CD14-positive monocyte (primary cell): ENCODE data around the gene CMTM2. TPM values are rescaled to one million over a fixed set of nuclear protein-coding genes. Genes with fewer than 3 reads are reported as not detected.
"Not testable (repeated sequence)": the region's sequence is repeated elsewhere in the genome, so short reads cannot be mapped to it uniquely, and the experiment has no call there.

ENCODE experiments used
- DNase-seq, 3 donors: peaks; one replicate each; pipeline ENCODE4 v3.0.0-alpha.2; 2011 to 2022
- H2AFZ ChIP-seq: 2 replicates; pipeline ENCODE4 v1.6.0; 2012; ENCODE audit warnings: mild to moderate bottlenecking, low read depth, low read length, inconsistent platforms; ENCODE audit not compliant: insufficient read depth, poor library complexity, severe bottlenecking
- H3K27ac ChIP-seq, 2 donors: 1 replicate in 1 of 2; 2 replicates in 1 of 2; pipeline ENCODE4 v1.5.1; 2012 to 2013; ENCODE audit warnings: low read length in 2 of 2, control low read depth in 1 of 2, inconsistent platforms in 1 of 2, low read depth in 1 of 2, mild to moderate bottlenecking in 1 of 2
- H3K27me3 ChIP-seq, 2 donors: one replicate each; pipeline versions ENCODE4 v1.6.0 to v1.6.1; 2011 to 2013; ENCODE audit warnings: low read length in 2 of 2; ENCODE audit not compliant: control insufficient read depth in 2 of 2, insufficient read depth in 2 of 2
- H3K36me3 ChIP-seq, 2 donors: replicated peaks in 1 of 2; 1 replicate in 1 of 2; 2 replicates in 1 of 2; pipeline versions ENCODE4 v1.5.1 to v1.6.1; 2012 to 2013; ENCODE audit warnings: low read length in 2 of 2, control low read depth in 1 of 2, inconsistent platforms in 1 of 2, mild to moderate bottlenecking in 1 of 2; ENCODE audit not compliant: insufficient read depth in 2 of 2, control insufficient read depth in 1 of 2
- H3K4me1 ChIP-seq, 2 donors: 1 replicate in 1 of 2; 2 replicates in 1 of 2; pipeline versions ENCODE4 v1.5.1 to v1.6.1; 2012 to 2013; ENCODE audit warnings: low read length in 2 of 2, control low read depth in 1 of 2, inconsistent platforms in 1 of 2, mild to moderate bottlenecking in 1 of 2, moderate library complexity in 1 of 2; ENCODE audit not compliant: insufficient read depth in 2 of 2, control insufficient read depth in 1 of 2
- H3K4me2 ChIP-seq: replicated peaks from 2 replicates; pipeline ENCODE3; 2012; ENCODE audit warnings: low read length, moderate library complexity, mild to moderate bottlenecking; ENCODE audit not compliant: poor library complexity, severe bottlenecking; ENCODE audit errors: extremely low read depth
- H3K4me3 ChIP-seq, 3 experiments: fragments of 200-600 bp in 1 of 3; sonication (generic) in 1 of 3; replicated peaks in 1 of 3; 1 replicate in 2 of 3; 2 replicates in 1 of 3; pipeline ENCODE4 v1.5.1; 2011 to 2013; ENCODE audit warnings: low read length in 3 of 3, mild to moderate bottlenecking in 3 of 3, control low read depth in 2 of 3, low read depth in 2 of 3, inconsistent platforms in 1 of 3, moderate library complexity in 1 of 3
- H3K79me2 ChIP-seq: 2 replicates; pipeline ENCODE4 v1.6.0; 2012; ENCODE audit warnings: mild to moderate bottlenecking, control low read depth, inconsistent platforms, low read length, moderate library complexity; ENCODE audit not compliant: insufficient read depth
- H3K9ac ChIP-seq: 2 replicates; pipeline ENCODE4 v1.6.0; 2017; ENCODE audit warnings: low read length, mild to moderate bottlenecking; ENCODE audit not compliant: insufficient read depth, poor library complexity, severe bottlenecking
- H3K9me3 ChIP-seq, 2 donors: replicated peaks in 1 of 2; 1 replicate in 1 of 2; 2 replicates in 1 of 2; pipeline versions ENCODE4 v1.5.1 to v1.6.1; 2012 to 2013; ENCODE audit warnings: low read length in 2 of 2, control low read depth in 1 of 2; ENCODE audit not compliant: control insufficient read depth in 1 of 2, insufficient read depth in 1 of 2
- H4K20me1 ChIP-seq: 2 replicates; pipeline ENCODE4 v1.6.0; 2012; ENCODE audit warnings: mild to moderate bottlenecking, low read length, control low read depth, moderate library complexity; ENCODE audit not compliant: insufficient read depth
- H3K27ac Mint-ChIP-seq, 7 donors: one replicate each; pipeline ENCODE4 v1.8.0; 2020; ENCODE audit warnings: mild to moderate bottlenecking in 7 of 7, mixed read lengths in 7 of 7, moderate library complexity in 6 of 7, inconsistent platforms in 2 of 7
- H3K27me3 Mint-ChIP-seq, 3 donors: one replicate each; pipeline ENCODE4 v1.8.0; 2021 to 2022; ENCODE audit warnings: low read depth in 3 of 3, mild to moderate bottlenecking in 3 of 3, mixed read lengths in 3 of 3, moderate library complexity in 3 of 3, inconsistent platforms in 1 of 3
- H3K36me3 Mint-ChIP-seq, 2 donors: one replicate each; pipeline ENCODE4 v1.8.0; 2020; ENCODE audit warnings: mixed read lengths in 2 of 2, inconsistent platforms in 1 of 2, mild to moderate bottlenecking in 1 of 2
- H3K4me1 Mint-ChIP-seq: one replicate; pipeline ENCODE4 v1.8.0; 2020; ENCODE audit warnings: mild to moderate bottlenecking, mixed read lengths
- H3K4me3 Mint-ChIP-seq, 2 donors: one replicate each; pipeline ENCODE4 v1.8.0; 2020; ENCODE audit warnings: mild to moderate bottlenecking in 2 of 2, mixed read lengths in 2 of 2, moderate library complexity in 1 of 2
- H3K9me3 Mint-ChIP-seq, 7 donors: one replicate each; pipeline ENCODE4 v1.8.0; 2020 to 2022; ENCODE audit warnings: mixed read lengths in 7 of 7, mild to moderate bottlenecking in 6 of 7, moderate library complexity in 6 of 7, inconsistent platforms in 2 of 7
- CTCF ChIP-seq: fragments of 200-600 bp; IDR thresholded peaks from one replicate; pipeline ENCODE4 v1.8.0; 2022; ENCODE audit warnings: antibody characterized with exemption, mild to moderate bottlenecking
- WGBS: methylation state at CpG from one replicate; pipeline ENCODE4 v1.1.5; 2013; ENCODE audit warnings: missing lambda C conversion rate; ENCODE audit not compliant: insufficient coverage; 5-methylcytosine and 5-hydroxymethylcytosine counted together
- intact Hi-C, 2 donors: fragments of 100-400 bp; cut with micrococcal nuclease; formaldehyde crosslinking; loops; one replicate each; pipeline versions ENCODE4 v1.15.0 to v1.15.1; 2023
- polyA plus RNA-seq, 3 donors: library from polyadenylated mRNA; depleted of rRNA in 1 of 3; unstranded in 2 of 3; stranded (reverse) in 1 of 3; fragments of 300-500 nt in 2 of 3; fragments of >200 nt in 1 of 3; fragmentation: Illumina TruSeq in 2 of 3; gene quantifications; 1 replicate in 2 of 3; 2 replicates in 1 of 3; pipeline ENCODE4 v1.2.3, GENCODE V29; 2012 to 2021

CMTM2 gene
- polyA plus RNA-seq, 3 donors = 11.0 to 41.6 (median 39.1) TPM

DNA sequence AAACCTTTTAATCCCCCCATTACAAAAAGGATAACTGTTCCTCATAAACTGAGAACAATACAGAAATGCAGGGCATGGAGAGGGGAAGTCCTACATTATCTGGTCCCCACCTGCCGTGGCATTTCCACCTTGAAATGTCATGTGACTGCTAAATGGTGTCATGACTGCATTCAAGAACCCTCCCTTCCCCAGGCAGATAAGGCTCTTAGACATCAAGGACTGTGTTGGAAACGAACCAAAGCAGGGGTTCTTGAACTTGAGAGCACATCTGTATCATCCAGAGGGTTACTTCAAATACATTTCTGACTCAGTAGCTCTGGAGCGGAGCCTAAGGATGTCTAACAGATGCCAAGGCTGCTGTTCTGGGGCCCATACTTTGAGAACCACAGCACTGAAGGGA, 43.6 kb downstream of the CMTM2 start:
- Histone ChIP-seq H3K9me3 (no peaks in the 10 kb centered on the region), H3K27me3 (no peaks in the 10 kb centered on the region), H4K20me1 (no peaks in the 10 kb centered on the region), H3K79me2 (no peaks in the 10 kb centered on the region), H3K36me3 (peaks cover 33 to 65% of the 10 kb centered on the region in 2 donors), H3K9ac (no peak overlapping the region), H3K4me1 (peaks cover 6% of the 10 kb centered on the region in 2 donors), H3K4me2 (no peak overlapping the region), H3K27ac (no peak overlapping the region), H3K4me3 (no peak overlapping the region), H2AFZ (no peak overlapping the region)
- peaks cover 50 to 81% of the 10 kb centered on the region in 2 donors for H3K36me3 Mint-ChIP-seq
- TF ChIP-seq CTCF = no peak
- intact Hi-C loops = no loop called here
- peaks cover 0 to 2% (median 0%) of the 10 kb centered on the region in 7 donors for H3K9me3 Mint-ChIP-seq
- DNase-seq = no peak
- H3K27ac Mint-ChIP-seq = no peak overlapping the region
- H3K27me3 Mint-ChIP-seq = peaks cover 0 to 4% (median 2%) of the 10 kb centered on the region in 3 donors
- peaks cover 10% of the 10 kb centered on the region for H3K4me1 Mint-ChIP-seq
- no peak overlapping the region for H3K4me3 Mint-ChIP-seq
- WGBS = 100% methylated on average over 2 of the region's 3 CpGs

DNA sequence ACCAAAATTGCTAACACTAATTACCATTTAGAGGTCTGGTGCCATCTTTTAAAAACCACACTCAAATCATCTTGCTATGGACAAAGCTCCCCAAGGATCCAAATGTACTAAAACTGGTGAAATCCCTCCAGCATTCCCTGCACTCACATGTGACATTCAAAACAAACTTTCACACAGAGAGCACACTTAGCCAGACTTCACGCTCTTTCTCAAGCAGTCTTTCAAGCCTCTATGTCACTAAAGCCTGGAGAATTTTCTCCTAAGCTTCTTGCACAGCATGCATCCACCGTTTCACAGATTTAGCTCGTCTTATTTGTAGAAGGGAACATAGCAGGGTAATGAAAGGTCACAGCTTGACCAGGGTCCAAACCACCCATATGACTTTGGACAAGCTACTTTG, 44.5 kb downstream of the CMTM2 start:
- no peaks in the 10 kb centered on the region for H3K27me3 ChIP-seq
- no peaks in the 10 kb centered on the region for H4K20me1 ChIP-seq
- peaks cover 44 to 75% of the 10 kb centered on the region in 2 donors for H3K36me3 Mint-ChIP-seq
- peaks cover 10% of the 10 kb centered on the region for H3K4me1 Mint-ChIP-seq
- peaks cover 33 to 56% of the 10 kb centered on the region in 2 donors for H3K36me3 ChIP-seq
- intact Hi-C loops = no loop called here
- no peak for DNase-seq
- H3K9me3 Mint-ChIP-seq = no peaks in the 10 kb centered on the region
- no peak overlapping the region for H3K9ac ChIP-seq
- no peak overlapping the region for H3K27ac Mint-ChIP-seq
- TF ChIP-seq CTCF = no peak
- H2AFZ ChIP-seq = no peak overlapping the region
- H3K79me2 ChIP-seq = no peaks in the 10 kb centered on the region
- no peak overlapping the region for H3K4me3 ChIP-seq
- H3K27ac ChIP-seq = no peak overlapping the region
- no peaks in the 10 kb centered on the region for H3K9me3 ChIP-seq
- H3K4me3 Mint-ChIP-seq = no peak overlapping the region
- H3K27me3 Mint-ChIP-seq = peaks cover 0 to 4% (median 2%) of the 10 kb centered on the region in 3 donors
- no CpG with 5 or more reads among the region's 3 CpGs for WGBS
- H3K4me2 ChIP-seq = no peak overlapping the region
- H3K4me1 ChIP-seq = peaks cover 6% of the 10 kb centered on the region in 2 donors

DNA sequence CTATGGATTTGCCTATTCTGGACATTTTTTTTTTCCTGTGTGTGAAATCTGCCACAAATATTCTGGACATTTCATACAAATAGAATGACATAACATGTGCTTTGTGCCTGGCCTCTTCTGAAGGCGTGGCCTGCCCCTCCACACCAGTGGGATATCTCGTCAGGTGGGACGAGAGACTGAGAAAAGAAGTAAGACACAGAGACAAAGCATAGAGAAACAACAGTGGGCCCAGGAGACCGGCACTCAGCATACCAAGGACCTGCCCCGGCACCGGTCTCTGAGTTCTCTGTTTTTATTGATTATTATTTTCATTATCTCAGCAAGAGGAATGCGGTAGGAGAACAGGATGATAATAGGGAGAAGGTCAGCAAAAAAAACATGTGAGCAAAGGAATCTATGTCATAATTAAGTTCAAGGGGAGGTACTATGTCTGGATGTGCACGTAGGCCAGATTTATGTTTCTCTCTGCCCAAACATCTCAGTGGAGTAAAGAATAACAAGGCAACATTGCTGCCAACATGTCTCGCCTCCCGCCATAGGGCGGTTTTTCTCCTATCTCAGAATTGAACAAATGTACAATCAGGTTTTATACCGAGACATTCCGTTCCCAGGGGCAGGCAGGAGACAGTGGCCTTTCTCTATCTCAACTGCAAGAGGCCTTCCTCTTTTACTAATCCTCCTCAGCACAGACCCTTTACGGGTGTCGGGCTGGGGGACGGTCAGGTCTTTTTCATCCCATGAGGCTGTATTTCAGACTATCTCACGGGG, 48.5 kb downstream of the CMTM2 start:
- H3K4me3 ChIP-seq, H3K4me3 Mint-ChIP-seq, H3K4me1 Mint-ChIP-seq, H4K20me1 ChIP-seq, DNase-seq, H3K4me1 ChIP-seq, H3K27me3 ChIP-seq, H3K9ac ChIP-seq, H3K4me2 ChIP-seq, H3K79me2 ChIP-seq, intact Hi-C loops, H3K27ac ChIP-seq, H3K9me3 Mint-ChIP-seq, H3K9me3 ChIP-seq, H2AFZ ChIP-seq, H3K27me3 Mint-ChIP-seq: not testable (repeated sequence)
- H3K36me3 ChIP-seq = peaks cover 15 to 42% of the 10 kb centered on the region in 2 donors
- peak overlapping the region in 2 of 7 donors; percentile 5 to 21 for H3K27ac Mint-ChIP-seq
- 96% methylated on average over 7 of the region's 17 CpGs for WGBS
- H3K36me3 Mint-ChIP-seq = peaks cover 35 to 65% of the 10 kb centered on the region in 2 donors
